ENCODE data around the gene DNASE2B. TPM values are rescaled to one million over a fixed set of nuclear protein-coding genes. Genes with fewer than 3 reads are reported as not detected.

Gene DNASE2B
- 1 to 10 TPM in 1 of 4 donors, under 1 TPM in 1, not detected in 2; 0.64 to 1.9 TPM for total RNA-seq

- H3K4me1 ChIP-seq, result no peaks in the 10 kb centered on the region
- no peaks in the 10 kb centered on the region for H3K36me3 ChIP-seq
- no peak within 1 kb of the TSS for H3K27ac ChIP-seq
- H3K9me3 ChIP-seq, result no peaks in the 10 kb centered on the region
- TF ChIP-seq EP300 (IDR thresholded peaks at IDR 0.05; ENCODE audit: low read depth), result no peak
- no peak for TF ChIP-seq POLR2AphosphoS5 (IDR thresholded peaks at IDR 0.05)
- WGBS, 2 donors (ENCODE audit: low coverage in 1 of 2), result 83 to 89% methylated on average over 9 to 11 of the region's 11 CpGs
- in situ Hi-C loops (cut with MboI; ENCODE audit: low pct_ligation_motif_present in 1 of 4, low pct_unique_long_range_greater_than_20kb in 1 of 4, low sequenced_read_pairs in 3 of 4) (no loop called here), intact Hi-C loops (cut with DNase I; ENCODE audit: low total_unique reads) (no loop called here)
- no peaks in the 10 kb centered on the region for H3K27me3 ChIP-seq
- DNase-seq, result no peak
- no peak within 1 kb of the TSS for H3K4me3 ChIP-seq
These were observed at the start of gene DNASE2B for GRCh38 chr1:84398175-84399155. TSS of gene DNASE2B (plus strand) at chr1:84398484. CDS start at chr1:84398565, 81 bp downstream.

GRCh38 chr1:84348759-84349158 lies 49.5 kb upstream of the DNASE2B start:
- DNase-seq, result no peak
- Histone ChIP-seq H3K4me1 (peaks cover 0 to 10% (median 4%) of the 10 kb centered on the region in 4 donors), H3K4me3 (no peak overlapping the region), H3K27ac (no peak overlapping the region), H3K36me3 (no peaks in the 10 kb centered on the region), H3K27me3 (no peaks in the 10 kb centered on the region), H3K9me3 (no peaks in the 10 kb centered on the region)
- intact Hi-C loops (cut with DNase I; ENCODE audit: low total_unique reads), result no loop called here
- in situ Hi-C loops (cut with MboI; ENCODE audit: low pct_ligation_motif_present in 1 of 4, low pct_unique_long_range_greater_than_20kb in 1 of 4, low sequenced_read_pairs in 3 of 4), result no loop called here
- 89 to 96% methylated on average over 1 of the region's 1 CpG for WGBS, 2 donors (ENCODE audit: low coverage in 1 of 2)
- TF ChIP-seq POLR2AphosphoS5 (IDR thresholded peaks at IDR 0.05) (no peak), EP300 (IDR thresholded peaks at IDR 0.05; ENCODE audit: low read depth) (no peak), POLR2A (IDR thresholded peaks at IDR 0.05) (no peak), CTCF (IDR thresholded peaks at IDR 0.05) (no peak)

GRCh38 chr1:84350104-84350503 lies 48.2 kb upstream of the DNASE2B start:
- intact Hi-C loops (cut with DNase I; ENCODE audit: low total_unique reads), result loop anchor here (5.0 kb wide), 1 partner anchor 937 kb away; no protein-coding TSS in a partner anchor
- H3K4me1 ChIP-seq, result peaks cover 0 to 10% (median 5%) of the 10 kb centered on the region in 4 donors
- no peaks in the 10 kb centered on the region for H3K9me3 ChIP-seq
- H3K4me3 ChIP-seq, result no peak overlapping the region
- in situ Hi-C loops (cut with MboI; ENCODE audit: low pct_ligation_motif_present in 1 of 4, low pct_unique_long_range_greater_than_20kb in 1 of 4, low sequenced_read_pairs in 3 of 4), result no loop called here
- TF ChIP-seq EP300 (IDR thresholded peaks at IDR 0.05; ENCODE audit: low read depth) (no peak), CTCF (IDR thresholded peaks at IDR 0.05) (no peak), POLR2AphosphoS5 (IDR thresholded peaks at IDR 0.05) (no peak), POLR2A (IDR thresholded peaks at IDR 0.05) (no peak)
- no peaks in the 10 kb centered on the region for H3K36me3 ChIP-seq
- WGBS, 2 donors (ENCODE audit: low coverage in 1 of 2), result 30 to 33% methylated on average over 3 of the region's 3 CpGs
- H3K27me3 ChIP-seq, result no peaks in the 10 kb centered on the region
- no peak for DNase-seq
- H3K27ac ChIP-seq, result no peak overlapping the region

- Histone ChIP-seq H3K27ac (no peak overlapping the region), H3K9me3 (no peaks in the 10 kb centered on the region), H3K36me3 (no peaks in the 10 kb centered on the region), H3K4me1 (peaks cover 0 to 10% (median 5%) of the 10 kb centered on the region in 4 donors), H3K27me3 (no peaks in the 10 kb centered on the region), H3K4me3 (no peak overlapping the region)
- DNase-seq, result no peak
- in situ Hi-C loops (cut with MboI; ENCODE audit: low pct_ligation_motif_present in 1 of 4, low pct_unique_long_range_greater_than_20kb in 1 of 4, low sequenced_read_pairs in 3 of 4) (no loop called here), intact Hi-C loops (cut with DNase I; ENCODE audit: low total_unique reads) (loop anchor here (5.0 kb wide), 1 partner anchor 937 kb away; no protein-coding TSS in a partner anchor)
- TF ChIP-seq CTCF (IDR thresholded peaks at IDR 0.05) (no peak), POLR2AphosphoS5 (IDR thresholded peaks at IDR 0.05) (no peak), POLR2A (IDR thresholded peaks at IDR 0.05) (no peak), EP300 (IDR thresholded peaks at IDR 0.05; ENCODE audit: low read depth) (no peak)
- 54 to 58% methylated on average over 3 of the region's 3 CpGs for WGBS, 2 donors (ENCODE audit: low coverage in 1 of 2)
These were observed 47.7 kb upstream of the DNASE2B start for GRCh38 chr1:84350550-84350949.
